ENCODE results near the gene ZNF24. TPM values are rescaled to one million over a fixed set of nuclear protein-coding genes. Genes with fewer than 3 reads are reported as not detected.

Gene ZNF24
- total RNA-seq, 1 experiment from 2014 or later: 54.7 TPM

DNA sequence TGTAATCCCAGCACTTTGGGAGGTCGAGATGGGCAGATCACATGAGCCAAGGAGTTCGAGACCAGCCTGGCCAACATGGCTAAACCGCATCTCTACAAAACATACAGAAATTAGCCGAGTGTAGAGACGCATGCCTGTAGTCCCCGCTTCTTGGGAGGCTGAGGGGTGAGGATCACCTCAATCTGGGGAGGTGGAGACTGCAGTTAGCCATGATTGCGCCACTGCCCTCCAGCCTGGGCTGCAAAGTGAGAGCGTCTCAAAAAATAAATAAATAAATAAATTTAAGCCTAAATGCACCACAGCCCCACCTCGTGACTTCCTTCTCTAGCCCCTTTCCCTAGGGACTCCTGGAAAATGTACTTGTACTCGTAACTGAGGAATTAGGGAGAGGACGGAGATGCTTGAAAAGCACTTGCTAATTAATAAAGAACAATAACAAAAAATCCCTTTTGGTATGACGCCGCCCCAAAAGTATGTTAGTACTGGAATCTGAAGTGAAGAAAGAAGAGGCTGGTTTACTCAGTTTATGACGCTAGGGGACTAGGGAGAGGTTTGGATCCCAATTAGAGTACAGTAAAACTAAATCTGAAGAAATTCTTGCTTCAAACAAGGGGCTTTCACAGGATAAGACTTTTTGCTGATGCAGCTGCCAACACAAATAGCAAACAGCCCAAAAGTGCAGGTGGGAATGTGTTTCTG lies 33.8 kb upstream of the ZNF24 start:
- TF ChIP-seq, protein P1, sequence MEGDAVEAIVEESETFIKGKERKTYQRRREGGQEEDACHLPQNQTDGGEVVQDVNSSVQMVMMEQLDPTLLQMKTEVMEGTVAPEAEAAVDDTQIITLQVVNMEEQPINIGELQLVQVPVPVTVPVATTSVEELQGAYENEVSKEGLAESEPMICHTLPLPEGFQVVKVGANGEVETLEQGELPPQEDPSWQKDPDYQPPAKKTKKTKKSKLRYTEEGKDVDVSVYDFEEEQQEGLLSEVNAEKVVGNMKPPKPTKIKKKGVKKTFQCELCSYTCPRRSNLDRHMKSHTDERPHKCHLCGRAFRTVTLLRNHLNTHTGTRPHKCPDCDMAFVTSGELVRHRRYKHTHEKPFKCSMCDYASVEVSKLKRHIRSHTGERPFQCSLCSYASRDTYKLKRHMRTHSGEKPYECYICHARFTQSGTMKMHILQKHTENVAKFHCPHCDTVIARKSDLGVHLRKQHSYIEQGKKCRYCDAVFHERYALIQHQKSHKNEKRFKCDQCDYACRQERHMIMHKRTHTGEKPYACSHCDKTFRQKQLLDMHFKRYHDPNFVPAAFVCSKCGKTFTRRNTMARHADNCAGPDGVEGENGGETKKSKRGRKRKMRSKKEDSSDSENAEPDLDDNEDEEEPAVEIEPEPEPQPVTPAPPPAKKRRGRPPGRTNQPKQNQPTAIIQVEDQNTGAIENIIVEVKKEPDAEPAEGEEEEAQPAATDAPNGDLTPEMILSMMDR (IDR thresholded peaks at IDR 0.05 in 2 of 3, conservative IDR thresholded peaks at IDR 0.05 in 1 of 3; ENCODE audit: borderline replicate concordance in 1 of 3, insufficient read depth in 1 of 3, low read depth in 2 of 3, low read length in 2 of 3): no peak
- TF ChIP-seq ZBTB33 (IDR thresholded peaks at IDR 0.05; ENCODE audit: extremely low read depth, insufficient replicate concordance, low read length): no peak
- TF ChIP-seq POLR2A (IDR thresholded peaks at IDR 0.05; ENCODE audit: borderline replicate concordance, extremely low read depth, insufficient read depth, insufficient read length): no peak
- no peak for TF ChIP-seq TCF7L2 (IDR thresholded peaks at IDR 0.05; ENCODE audit: borderline replicate concordance, extremely low read depth, insufficient read depth, insufficient read length)
- no peak for TF ChIP-seq CEBPB (IDR thresholded peaks at IDR 0.05; ENCODE audit: low read depth)
- TF ChIP-seq ELF1 (IDR thresholded peaks at IDR 0.05; ENCODE audit: borderline replicate concordance, low read depth): no peak
- TF ChIP-seq REST (IDR thresholded peaks at IDR 0.05; ENCODE audit: low read depth): no peak
- TF ChIP-seq RAD21 (IDR thresholded peaks at IDR 0.05; ENCODE audit: low read depth): no peak
- H3K4me2 ChIP-seq (ENCODE audit: low read length): peak overlapping the region; percentile 82

More for the DNA sequence above, 33.8 kb upstream of the ZNF24 start:
- Histone ChIP-seq H3K36me3 (ENCODE audit: control insufficient read depth in 1 of 2, insufficient read depth in 2 of 2, low read length in 2 of 2) (no peaks in the 10 kb centered on the region), H4K20me1 (ENCODE audit: insufficient read depth) (no peaks in the 10 kb centered on the region), H3K79me2 (ENCODE audit: insufficient read depth, low read length) (no peaks in the 10 kb centered on the region), H3K9ac (ENCODE audit: low read length) (no peak overlapping the region), H3K27me3 (ENCODE audit: insufficient read depth, low read length) (no peaks in the 10 kb centered on the region), H3K4me1 (ENCODE audit: control insufficient read depth in 1 of 2, insufficient read depth in 2 of 2, low read length in 2 of 2) (peaks cover 6 to 16% of the 10 kb centered on the region in 2 experiments; a peak in 3 of 4 replicates), H2AFZ (ENCODE audit: low read depth, low read length, poor library complexity, severe bottlenecking) (peak overlapping the region; percentile 99), H3K4me3 (replicated peaks in 1 of 2; ENCODE audit: low read depth in 1 of 2, low read length in 2 of 2) (no peak overlapping the region), H3K9me3 (ENCODE audit: control insufficient read depth in 1 of 2, insufficient read depth in 1 of 2, low read depth in 1 of 2, low read length in 2 of 2) (no peaks in the 10 kb centered on the region), H3K9me2 (ENCODE audit: insufficient read depth) (no peaks in the 10 kb centered on the region; the same call in 1 of the 2 replicates), H3K27ac (ENCODE audit: low read depth, low read length) (no peak overlapping the region)
- BruUV-seq (replicated peaks): no TSS peak
- no peak for ATAC-seq
- intact Hi-C loops (cut with micrococcal nuclease): loop anchor here (5.0 kb wide), 1 partner anchor 141 kb away; no protein-coding TSS in a partner anchor
- no peak for DNase-seq (ENCODE audit: low read depth, low spot score)
- POLR2A ChIA-PET: no interaction called here
- CTCF ChIA-PET: interaction anchor here (1.1 kb wide), 1 partner anchor 23 kb away, joined by 3 read pairs; no protein-coding TSS in a partner anchor
- RAD21 ChIA-PET (ENCODE audit: low non-redundant PET in 1 of 2, low total read pairs in 2 of 2, uncharacterized antibody in 2 of 2, unreplicated experiment in 2 of 2): no interaction called here

All from HCT116 (cell line).